ENCODE results near the gene CDKN1B. TPM values are rescaled to one million over a fixed set of nuclear protein-coding genes. Genes with fewer than 3 reads are reported as not detected.

The CDKN1B gene
- total RNA-seq, 3 donors from 2014 or later, result 45.0 to 113 (median 100.0) TPM

DNA sequence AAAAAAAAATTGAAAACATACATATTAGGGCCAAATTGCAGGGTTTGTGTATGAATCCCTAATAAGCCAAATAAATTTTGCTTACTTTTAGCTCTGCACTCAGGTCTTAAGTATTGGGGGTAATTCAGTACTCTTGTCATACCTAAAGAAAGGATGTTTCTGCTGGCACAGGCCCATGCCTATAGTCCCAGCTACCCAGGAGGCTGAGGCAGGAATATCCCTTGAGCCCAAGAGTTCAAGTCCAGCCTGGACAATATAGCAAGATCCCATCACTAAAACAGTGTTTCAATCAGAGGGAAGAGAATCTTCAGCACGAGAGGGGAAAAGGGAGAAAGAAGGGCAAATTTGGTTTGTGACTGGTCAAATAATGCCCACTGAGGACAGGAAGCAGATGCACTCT is 17.8 kb upstream of the CDKN1B start:
- no peaks in the 10 kb centered on the region for H3K27me3 ChIP-seq
- intact Hi-C loops (cut with DNase I; ENCODE audit: low total_unique reads), result no loop called here

DNA sequence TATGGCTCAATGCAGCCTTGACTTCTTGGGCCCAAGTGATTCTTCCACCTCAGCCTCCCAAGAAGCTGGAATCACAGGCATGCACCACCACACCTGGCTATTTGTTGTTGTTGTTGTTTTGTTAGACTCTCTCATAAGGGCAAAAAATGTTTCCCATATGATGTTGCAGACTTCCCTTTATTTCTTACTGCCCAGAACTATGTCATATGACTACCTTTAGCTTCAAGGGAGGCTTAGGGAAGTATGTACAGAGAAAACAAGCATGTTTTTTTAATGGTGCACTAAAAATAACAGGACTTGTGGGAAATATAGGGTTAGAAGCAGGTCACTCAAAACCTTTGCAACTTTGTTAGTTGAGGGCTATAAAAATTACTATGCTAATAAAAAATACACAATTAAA is 16.9 kb upstream of the CDKN1B start:
- Histone ChIP-seq H3K27ac (no peak overlapping the region), H3K9me3 (no peaks in the 10 kb centered on the region), H3K4me1 (no peaks in the 10 kb centered on the region), H3K4me3 (no peak overlapping the region), H3K27me3 (no peaks in the 10 kb centered on the region), H3K36me3 (no peaks in the 10 kb centered on the region)
- intact Hi-C loops (cut with DNase I; ENCODE audit: low total_unique reads), result loop anchor here (10.0 kb wide), 1 partner anchor 325 kb away; no protein-coding TSS in a partner anchor
- no peak for DNase-seq (ENCODE audit: low spot score in 2 of 2)
- TF ChIP-seq CTCF (IDR thresholded peaks at IDR 0.05) (no peak), POLR2A (IDR thresholded peaks at IDR 0.05) (no peak), POLR2AphosphoS5 (IDR thresholded peaks at IDR 0.05) (no peak)

More for the DNA sequence above, 17.8 kb upstream of the CDKN1B start:
- Histone ChIP-seq H3K27ac (no peak overlapping the region), H3K9me3 (no peaks in the 10 kb centered on the region), H3K36me3 (no peaks in the 10 kb centered on the region), H3K4me1 (no peaks in the 10 kb centered on the region), H3K4me3 (no peak overlapping the region)
- TF ChIP-seq POLR2A (IDR thresholded peaks at IDR 0.05), result no peak
- no peak for TF ChIP-seq CTCF (IDR thresholded peaks at IDR 0.05)
- no peak for TF ChIP-seq POLR2AphosphoS5 (IDR thresholded peaks at IDR 0.05)
- DNase-seq (ENCODE audit: low spot score in 2 of 2), result no peak

- DNase-seq (ENCODE audit: low spot score in 2 of 2), result no peak
- intact Hi-C loops (cut with DNase I; ENCODE audit: low total_unique reads), result loop anchor here (10.0 kb wide), 1 partner anchor 327 kb away; no protein-coding TSS in a partner anchor
- no peak overlapping the region for H3K4me3 ChIP-seq
- no peak for TF ChIP-seq POLR2A (IDR thresholded peaks at IDR 0.05)
- TF ChIP-seq POLR2AphosphoS5 (IDR thresholded peaks at IDR 0.05), result no peak
- no peaks in the 10 kb centered on the region for H3K9me3 ChIP-seq
- no peaks in the 10 kb centered on the region for H3K4me1 ChIP-seq
- no peak overlapping the region for H3K27ac ChIP-seq
- H3K27me3 ChIP-seq, result no peaks in the 10 kb centered on the region
- no peaks in the 10 kb centered on the region for H3K36me3 ChIP-seq
Observed at GRCh38 chr12:12701457-12701856, 15.7 kb upstream of the CDKN1B start.

- DNase-seq (ENCODE audit: low spot score in 2 of 2), result peak in 1 of 2 donors; percentile 67
- TF ChIP-seq POLR2AphosphoS5 (IDR thresholded peaks at IDR 0.05) (peak in 2 of 3 donors; percentile 48 to 79), CTCF (IDR thresholded peaks at IDR 0.05) (peak; percentile 81 to 100 (median 99)), POLR2A (IDR thresholded peaks at IDR 0.05) (no peak)
- Histone ChIP-seq H3K9me3 (no peaks in the 10 kb centered on the region), H3K4me3 (no peak overlapping the region), H3K27me3 (no peaks in the 10 kb centered on the region), H3K4me1 (no peaks in the 10 kb centered on the region), H3K27ac (no peak overlapping the region), H3K36me3 (no peaks in the 10 kb centered on the region)
- intact Hi-C loops (cut with DNase I; ENCODE audit: low total_unique reads), result loop anchor here (2.0 to 10.0 kb wide), 2 partner anchors 330 to 438 kb away; partner anchors contain the start of gene LRP6
Observed at GRCh38 chr12:12704593-12705230, 12.5 kb upstream of the CDKN1B start.

- Histone ChIP-seq H3K27ac (no peak overlapping the region), H3K4me3 (no peak overlapping the region), H3K4me1 (no peaks in the 10 kb centered on the region), H3K9me3 (no peaks in the 10 kb centered on the region), H3K27me3 (no peaks in the 10 kb centered on the region), H3K36me3 (no peaks in the 10 kb centered on the region)
- TF ChIP-seq CTCF (IDR thresholded peaks at IDR 0.05) (no peak), POLR2AphosphoS5 (IDR thresholded peaks at IDR 0.05) (no peak), POLR2A (IDR thresholded peaks at IDR 0.05) (no peak)
- intact Hi-C loops (cut with DNase I; ENCODE audit: low total_unique reads), result loop anchor here (2.0 to 10.0 kb wide), 2 partner anchors 331 to 439 kb away; partner anchors contain the start of gene LRP6
- DNase-seq (ENCODE audit: low spot score in 2 of 2), result no peak
Observed at GRCh38 chr12:12705838-12706520, 11.2 kb upstream of the CDKN1B start.

All from breast epithelium (tissue), 4 donors.